Measurements from ENCODE around the gene LKAAEAR1.

LKAAEAR1 gene

GRCh38 chr20:64039293-64040160, 44.7 kb downstream of the LKAAEAR1 start:
- no peak for DNase-seq
- Histone ChIP-seq H3K36me3 (peaks cover 8% of the 10 kb centered on the region), H3K4me3 (ENCODE audit: low read depth, low read length) (peak overlapping the region; percentile 61), H3K9me3 (no peaks in the 10 kb centered on the region), H3K27me3 (peaks cover 6% of the 10 kb centered on the region; the same call in 1 of the 2 replicates), H3K4me1 (peaks cover 39% of the 10 kb centered on the region)
- TF ChIP-seq CTCF (IDR thresholded peaks at IDR 0.05; ENCODE audit: low read depth, low read length), result no peak

GRCh38 chr20:64038565-64039292, 45.5 kb downstream of the LKAAEAR1 start:
- peaks cover 16% of the 10 kb centered on the region for H3K36me3 ChIP-seq
- peaks cover 36% of the 10 kb centered on the region for H3K4me1 ChIP-seq
- peaks cover 6% of the 10 kb centered on the region; the same call in 1 of the 2 replicates for H3K27me3 ChIP-seq
- H3K9me3 ChIP-seq, result no peaks in the 10 kb centered on the region
- TF ChIP-seq CTCF (IDR thresholded peaks at IDR 0.05; ENCODE audit: low read depth, low read length), result peak; percentile 64
- peak overlapping the region; percentile 61 for H3K4me3 ChIP-seq (ENCODE audit: low read depth, low read length)
- peak; percentile 87 for DNase-seq

- Histone ChIP-seq H3K4me1 (peaks cover 36% of the 10 kb centered on the region), H3K9me3 (no peaks in the 10 kb centered on the region), H3K36me3 (peaks cover 21% of the 10 kb centered on the region), H3K4me3 (ENCODE audit: low read depth, low read length) (peak overlapping the region; percentile 61), H3K27me3 (peaks cover 6% of the 10 kb centered on the region; the same call in 1 of the 2 replicates)
- no peak for TF ChIP-seq CTCF (IDR thresholded peaks at IDR 0.05; ENCODE audit: low read depth, low read length)
- no peak for DNase-seq
These were observed 46.0 kb downstream of the LKAAEAR1 start for GRCh38 chr20:64038224-64038564.

- H3K36me3 ChIP-seq, result peaks cover 21% of the 10 kb centered on the region
- no peaks in the 10 kb centered on the region for H3K9me3 ChIP-seq
- DNase-seq, result peak; percentile 60
- peaks cover 6% of the 10 kb centered on the region; the same call in 1 of the 2 replicates for H3K27me3 ChIP-seq
- H3K4me3 ChIP-seq (ENCODE audit: low read depth, low read length), result peak overlapping the region; percentile 61
- TF ChIP-seq CTCF (IDR thresholded peaks at IDR 0.05; ENCODE audit: low read depth, low read length), result no peak
- H3K4me1 ChIP-seq, result peaks cover 36% of the 10 kb centered on the region
These were observed 46.5 kb downstream of the LKAAEAR1 start for GRCh38 chr20:64037498-64038213.

- no peak for TF ChIP-seq CTCF (IDR thresholded peaks at IDR 0.05; ENCODE audit: low read depth, low read length)
- H3K9me3 ChIP-seq, result no peaks in the 10 kb centered on the region
- peaks cover 36% of the 10 kb centered on the region for H3K4me1 ChIP-seq
- peaks cover 21% of the 10 kb centered on the region for H3K36me3 ChIP-seq
- H3K27me3 ChIP-seq, result peaks cover 3% of the 10 kb centered on the region; the same call in 1 of the 2 replicates
- DNase-seq, result no peak
- peak overlapping the region; percentile 61 for H3K4me3 ChIP-seq (ENCODE audit: low read depth, low read length)
These were observed 47.0 kb downstream of the LKAAEAR1 start for GRCh38 chr20:64037199-64037497.

Data from BE2C (cell line).